Mucosa of rectum (tissue), 2 donors: ENCODE data around the gene UNC5CL.
A peak's percentile ranks its signal among the peaks of the same experiment; 100 is the strongest.
"Not testable (repeated sequence)": the region's sequence is repeated elsewhere in the genome, so short reads cannot be mapped to it uniquely, and the experiment has no call there.

Experiments
- H3K27ac ChIP-seq, 2 donors: one replicate each; pipeline ENCODE4 v1.7.0; 2013; ENCODE audit warnings: inconsistent platforms in 2 of 2, low read depth in 2 of 2, low read length in 2 of 2
- H3K27me3 ChIP-seq, 2 donors: one replicate each; pipeline ENCODE4 v1.7.0; 2013; ENCODE audit warnings: low read length in 2 of 2; ENCODE audit not compliant: control insufficient read depth in 2 of 2, insufficient read depth in 2 of 2
- H3K36me3 ChIP-seq, 2 donors: one replicate each; pipeline ENCODE4 v1.7.0; 2013; ENCODE audit warnings: low read length in 2 of 2; ENCODE audit not compliant: control insufficient read depth in 2 of 2, insufficient read depth in 2 of 2
- H3K4me1 ChIP-seq, 2 donors: one replicate each; pipeline ENCODE4 v1.7.0; 2013; ENCODE audit warnings: low read length in 2 of 2, mild to moderate bottlenecking in 1 of 2; ENCODE audit not compliant: control insufficient read depth in 2 of 2, insufficient read depth in 2 of 2
- H3K4me3 ChIP-seq, 2 donors: one replicate each; pipeline ENCODE4 v1.7.0; 2013; ENCODE audit warnings: low read length in 2 of 2
- H3K9ac ChIP-seq, 2 donors: one replicate each; pipeline ENCODE4 v1.7.0; 2013; ENCODE audit warnings: low read length in 2 of 2, low read depth in 1 of 2, mild to moderate bottlenecking in 1 of 2
- H3K9me3 ChIP-seq, 2 donors: one replicate each; pipeline ENCODE4 v1.7.0; 2013; ENCODE audit warnings: low read length in 2 of 2; ENCODE audit not compliant: control insufficient read depth in 2 of 2
- donor health status: healthy.
- donor health status: Normal muscosa, but diverticular disease.

UNC5CL gene

GRCh38 chr6:41011673-41012072 is 27.3 kb downstream of the UNC5CL start:
- H3K27ac ChIP-seq = no peak overlapping the region
- no peak overlapping the region for H3K9ac ChIP-seq
- no peaks in the 10 kb centered on the region for H3K36me3 ChIP-seq
- H3K4me3 ChIP-seq = no peak overlapping the region
- no peaks in the 10 kb centered on the region for H3K27me3 ChIP-seq
- no peaks in the 10 kb centered on the region for H3K4me1 ChIP-seq
- H3K9me3 ChIP-seq = no peaks in the 10 kb centered on the region

DNA sequence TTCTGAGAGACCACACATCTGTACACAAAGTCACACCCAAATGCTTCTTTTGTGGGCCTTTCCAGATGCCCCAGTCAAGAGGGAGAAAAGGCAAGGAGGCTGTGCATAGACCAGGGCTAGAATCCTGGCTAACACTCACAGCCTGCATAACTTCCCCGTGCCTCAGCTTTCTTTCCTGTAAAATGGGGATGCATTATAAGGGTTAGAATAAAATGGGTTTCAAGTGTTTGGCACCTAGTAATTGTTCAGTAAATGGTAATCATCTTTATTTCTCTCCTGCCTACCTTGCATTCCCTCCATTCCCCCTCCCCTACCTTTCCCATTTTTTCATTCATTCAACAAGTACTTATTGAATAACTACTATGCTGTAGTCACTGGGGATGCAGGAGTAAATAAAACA is 29.4 kb downstream of the UNC5CL start:
- Histone ChIP-seq H3K36me3 (no peaks in the 10 kb centered on the region), H3K27me3 (no peaks in the 10 kb centered on the region), H3K9ac (no peak overlapping the region), H3K9me3 (no peaks in the 10 kb centered on the region), H3K4me1 (no peaks in the 10 kb centered on the region), H3K4me3 (no peak overlapping the region), H3K27ac (no peak overlapping the region)

GRCh38 chr6:41008011-41008410 is 31.0 kb downstream of the UNC5CL start:
- no peak overlapping the region for H3K9ac ChIP-seq
- H3K9me3 ChIP-seq = no peaks in the 10 kb centered on the region
- no peaks in the 10 kb centered on the region for H3K36me3 ChIP-seq
- no peaks in the 10 kb centered on the region for H3K27me3 ChIP-seq
- no peak overlapping the region for H3K27ac ChIP-seq
- no peaks in the 10 kb centered on the region for H3K4me1 ChIP-seq
- no peak overlapping the region for H3K4me3 ChIP-seq

DNA sequence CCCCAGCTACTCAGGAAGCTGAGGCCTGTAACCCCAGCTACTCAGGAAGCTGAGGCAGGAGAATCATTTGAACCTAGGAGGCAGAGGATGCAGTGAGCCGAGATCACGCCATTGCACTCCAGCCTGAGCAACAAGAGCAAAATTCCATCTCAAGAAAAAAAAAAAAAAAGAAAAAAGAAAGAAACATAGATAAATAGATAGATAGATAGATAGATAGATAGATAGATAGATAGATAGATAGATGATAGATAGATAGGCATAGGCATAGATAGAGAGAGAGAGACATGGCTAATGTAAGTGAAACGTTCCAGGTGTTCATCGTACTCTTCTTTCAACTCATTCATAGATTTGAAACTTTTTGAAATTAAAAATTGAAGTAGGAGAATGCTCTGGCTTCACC is 32.0 kb downstream of the UNC5CL start:
- H3K9ac ChIP-seq, H3K4me1 ChIP-seq, H3K4me3 ChIP-seq, H3K27me3 ChIP-seq, H3K9me3 ChIP-seq, H3K36me3 ChIP-seq, H3K27ac ChIP-seq: not testable (repeated sequence)

DNA sequence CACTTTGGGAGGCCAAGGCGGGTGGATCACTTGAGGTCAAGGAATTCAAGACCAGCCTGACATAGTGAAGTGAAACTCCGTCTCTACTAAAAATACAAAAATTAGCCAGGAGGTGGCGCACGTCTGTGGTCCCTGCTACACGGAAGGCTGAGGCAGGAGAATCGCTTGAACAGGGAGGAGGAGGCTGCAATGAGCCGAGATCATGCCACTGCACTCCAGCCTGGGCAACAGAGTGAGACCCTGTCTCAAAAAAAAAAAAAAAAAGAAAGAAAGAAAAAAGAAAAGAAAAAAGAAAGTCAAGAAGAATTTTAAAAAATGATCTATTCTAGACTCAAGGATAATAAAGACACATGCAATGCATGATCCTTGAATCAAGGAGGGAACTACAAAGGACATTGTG is 32.8 kb downstream of the UNC5CL start:
- not testable (repeated sequence) for H3K27me3 ChIP-seq

GRCh38 chr6:41002168-41002567 is 36.9 kb downstream of the UNC5CL start:
- Histone ChIP-seq H3K36me3 (no peaks in the 10 kb centered on the region), H3K27me3 (no peaks in the 10 kb centered on the region), H3K9me3 (no peaks in the 10 kb centered on the region), H3K27ac (no peak overlapping the region), H3K9ac (no peak overlapping the region), H3K4me3 (no peak overlapping the region), H3K4me1 (peaks cover 0 to 6% of the 10 kb centered on the region in 2 donors)

More for the DNA sequence above, 32.8 kb downstream of the UNC5CL start:
- H3K36me3 ChIP-seq, H3K9me3 ChIP-seq, H3K9ac ChIP-seq, H3K4me1 ChIP-seq, H3K27ac ChIP-seq, H3K4me3 ChIP-seq: not testable (repeated sequence)

DNA sequence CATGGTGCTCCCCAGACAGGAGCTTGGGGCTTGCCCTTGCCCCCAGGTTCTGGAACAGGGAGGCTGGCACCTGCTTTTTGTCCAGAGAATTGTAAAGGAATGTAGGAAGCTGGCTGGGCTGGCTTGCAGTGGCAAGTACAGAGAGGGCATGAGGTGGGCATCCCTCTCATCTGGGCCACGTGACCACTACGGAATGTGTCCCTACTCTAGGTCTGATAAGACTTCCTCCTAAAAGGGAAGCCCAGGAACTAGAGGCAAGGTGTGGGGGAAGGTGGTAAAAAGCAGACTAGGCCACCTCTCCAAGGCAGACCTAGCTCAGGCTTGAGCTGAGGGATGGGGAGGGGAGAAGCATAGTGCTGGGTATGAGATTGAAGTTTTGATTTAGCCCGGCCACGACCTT is 38.8 kb downstream of the UNC5CL start:
- H3K27me3 ChIP-seq = no peaks in the 10 kb centered on the region
- H3K4me1 ChIP-seq = peaks cover 8 to 18% of the 10 kb centered on the region in 2 donors
- no peak overlapping the region for H3K9ac ChIP-seq
- no peak overlapping the region for H3K27ac ChIP-seq
- H3K36me3 ChIP-seq = no peaks in the 10 kb centered on the region
- no peak overlapping the region for H3K4me3 ChIP-seq
- no peaks in the 10 kb centered on the region for H3K9me3 ChIP-seq

DNA sequence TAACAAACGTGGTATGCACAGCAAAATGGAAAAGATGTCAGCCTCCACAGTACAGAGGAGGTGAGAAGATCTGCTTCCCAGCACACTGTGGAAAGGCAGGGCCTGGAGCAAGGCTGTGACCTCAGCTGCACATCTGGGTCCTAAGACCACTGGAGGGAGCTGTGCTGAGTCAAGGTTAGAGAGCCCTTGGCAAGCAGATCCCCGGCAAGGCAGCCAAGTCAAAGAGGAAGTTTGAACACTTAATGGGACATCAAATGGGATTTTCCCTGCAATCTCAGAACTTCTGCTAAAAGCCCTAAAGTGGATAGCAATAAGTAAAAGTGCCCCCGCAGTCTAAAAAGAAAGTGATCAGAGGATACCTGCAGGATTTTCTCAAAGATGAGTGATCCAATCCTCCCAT is 39.5 kb downstream of the UNC5CL start:
- H3K9me3 ChIP-seq = no peaks in the 10 kb centered on the region
- H3K27me3 ChIP-seq = no peaks in the 10 kb centered on the region
- no peaks in the 10 kb centered on the region for H3K36me3 ChIP-seq
- H3K27ac ChIP-seq = no peak overlapping the region
- H3K4me3 ChIP-seq = no peak overlapping the region
- peaks cover 8 to 18% of the 10 kb centered on the region in 2 donors for H3K4me1 ChIP-seq
- H3K9ac ChIP-seq = no peak overlapping the region

- H3K27me3 ChIP-seq = no peaks in the 10 kb centered on the region
- H3K27ac ChIP-seq = no peak overlapping the region
- H3K4me3 ChIP-seq = no peak overlapping the region
Measured at GRCh38 chr6:40998661-40999060, 40.4 kb downstream of the UNC5CL start.

GRCh38 chr6:40997234-40997957 is 41.6 kb downstream of the UNC5CL start:
- Histone ChIP-seq H3K9ac (no peak overlapping the region), H3K4me3 (no peak overlapping the region), H3K27me3 (no peaks in the 10 kb centered on the region), H3K36me3 (no peaks in the 10 kb centered on the region), H3K27ac (peak overlapping the region; percentile 31 to 61), H3K4me1 (peaks cover 8 to 18% of the 10 kb centered on the region in 2 donors), H3K9me3 (no peaks in the 10 kb centered on the region)

More at GRCh38 chr6:40998661-40999060, 40.4 kb downstream of the UNC5CL start:
- no peaks in the 10 kb centered on the region for H3K36me3 ChIP-seq
- H3K4me1 ChIP-seq = peaks cover 8 to 18% of the 10 kb centered on the region in 2 donors
- no peaks in the 10 kb centered on the region for H3K9me3 ChIP-seq
- no peak overlapping the region for H3K9ac ChIP-seq
